Suprapubic skin (tissue), 4 donors: ENCODE data around the gene GMEB2. TPM values are rescaled to one million over a fixed set of nuclear protein-coding genes. Genes with fewer than 3 reads are reported as not detected.

Source experiments
- DNase-seq, 2 donors: peaks; one replicate each; pipeline ENCODE4 v3.0.0-alpha.2; 2019; ENCODE audit warnings: low spot score in 2 of 2
- H3K27ac ChIP-seq: fragments of 200-600 bp; sonication (generic); one replicate; pipeline ENCODE4 v1.5.1; 2019
- H3K27me3 ChIP-seq: fragments of 200-600 bp; sonication (generic); one replicate; pipeline ENCODE4 v1.5.1; 2019
- H3K36me3 ChIP-seq: fragments of 200-600 bp; sonication (generic); one replicate; pipeline ENCODE4 v1.5.1; 2019
- H3K4me1 ChIP-seq: fragments of 200-600 bp; sonication (generic); one replicate; pipeline ENCODE4 v1.5.1; 2019
- H3K4me3 ChIP-seq: fragments of 200-600 bp; sonication (generic); one replicate; pipeline ENCODE4 v1.5.1; 2019; ENCODE audit warnings: mild to moderate bottlenecking
- H3K9me3 ChIP-seq: fragments of 200-600 bp; sonication (generic); one replicate; pipeline ENCODE4 v1.5.1; 2019
- CTCF ChIP-seq, 2 donors: fragments of 200-600 bp in 1 of 2; fragments of 450-650 bp in 1 of 2; sonication (generic) in 1 of 2; IDR thresholded peaks; one replicate each; pipeline ENCODE4 v1.5.1; 2016 to 2019; ENCODE audit warnings: antibody characterized with exemption in 2 of 2, mild to moderate bottlenecking in 1 of 2, moderate library complexity in 1 of 2
- EP300 ChIP-seq: sonication (generic); formaldehyde crosslinking; IDR thresholded peaks from one replicate; pipeline ENCODE4 v1.6.1; 2017; ENCODE audit warnings: antibody characterized with exemption
- POLR2A ChIP-seq, 2 donors: fragments of 450-650 bp; IDR thresholded peaks; one replicate each; pipeline ENCODE4 v1.6.1; 2017; ENCODE audit warnings: antibody characterized with exemption in 2 of 2, mild to moderate bottlenecking in 2 of 2, moderate library complexity in 2 of 2
- POLR2AphosphoS5 ChIP-seq, 3 donors: sonication (generic); formaldehyde crosslinking; IDR thresholded peaks; one replicate each; pipeline ENCODE4 v1.6.1; 2017; ENCODE audit warnings: antibody characterized with exemption in 3 of 3
- WGBS: methylation state at CpG from one replicate; pipeline ENCODE4 v1.1.5; 2018; 5-methylcytosine and 5-hydroxymethylcytosine counted together
- total RNA-seq, 4 donors: library from RNA; depleted of rRNA; stranded (reverse); fragments of >200 nt; gene quantifications; one replicate each; pipeline ENCODE4 v1.1.0, GENCODE V29; 2016

The GMEB2 gene
- total RNA-seq, 4 donors from 2014 or later, result 15.5 to 18.5 (median 16.4) TPM

DNA sequence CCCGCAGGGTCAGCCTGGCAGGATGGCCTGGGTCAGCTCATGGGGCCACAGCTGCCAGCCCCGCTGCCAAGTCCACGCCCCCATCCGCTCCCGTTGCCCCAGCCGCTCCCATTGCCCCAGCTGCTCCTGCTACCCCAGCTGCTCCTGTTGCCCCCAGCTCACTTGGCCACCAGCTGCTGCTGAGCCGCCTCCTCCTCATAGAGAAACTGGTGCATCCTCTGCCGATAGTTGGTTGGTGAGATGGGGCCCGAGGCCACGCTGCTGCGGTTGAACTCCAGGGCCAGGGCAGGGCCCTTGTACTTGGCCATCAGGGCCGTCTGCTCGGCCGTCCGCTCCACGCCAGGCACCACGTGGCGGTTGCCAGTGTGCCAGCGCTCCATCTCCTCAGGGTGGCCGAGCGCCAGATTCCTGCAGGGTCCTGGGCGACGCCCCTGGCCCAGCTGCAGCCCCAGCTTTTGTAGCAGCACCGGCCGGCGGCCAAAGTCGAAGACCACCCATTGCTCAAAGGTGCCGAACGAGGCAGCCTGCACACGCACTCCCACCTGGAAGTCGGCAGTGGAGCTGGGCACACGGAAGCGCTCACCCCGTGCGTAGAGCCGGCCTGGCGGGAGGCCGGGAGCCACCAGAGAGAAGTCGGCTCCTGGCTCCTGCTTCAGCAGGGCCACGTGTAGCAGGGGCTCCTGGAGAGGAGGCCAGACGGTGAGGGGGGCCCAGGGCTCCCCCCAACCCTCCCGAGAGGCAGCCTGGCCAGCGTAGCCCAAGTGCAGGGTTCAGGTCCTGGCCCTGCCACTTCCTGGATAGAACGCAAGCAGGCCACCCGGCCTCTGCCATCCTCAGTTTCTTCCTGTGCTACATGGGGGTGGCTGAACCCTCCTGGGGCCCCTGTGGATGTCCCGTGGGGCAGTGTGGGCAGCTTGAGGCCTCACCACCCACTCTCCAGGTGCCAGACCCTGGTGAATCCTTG is 57.6 kb downstream of the GMEB2 start:
- 79% methylated on average over 12 of the region's 46 CpGs for WGBS
- peaks cover 24% of the 10 kb centered on the region for H3K36me3 ChIP-seq
- H3K27ac ChIP-seq, result no peak overlapping the region
- H3K9me3 ChIP-seq, result no peaks in the 10 kb centered on the region
- no peaks in the 10 kb centered on the region for H3K27me3 ChIP-seq
- peaks cover 16% of the 10 kb centered on the region for H3K4me1 ChIP-seq
- no peak for DNase-seq
- no peak overlapping the region for H3K4me3 ChIP-seq
- no peak for TF ChIP-seq POLR2A (IDR thresholded peaks at IDR 0.05)
- no peak for TF ChIP-seq EP300
- no peak for TF ChIP-seq POLR2AphosphoS5 (IDR thresholded peaks at IDR 0.05)
- TF ChIP-seq CTCF (IDR thresholded peaks at IDR 0.05), result no peak

DNA sequence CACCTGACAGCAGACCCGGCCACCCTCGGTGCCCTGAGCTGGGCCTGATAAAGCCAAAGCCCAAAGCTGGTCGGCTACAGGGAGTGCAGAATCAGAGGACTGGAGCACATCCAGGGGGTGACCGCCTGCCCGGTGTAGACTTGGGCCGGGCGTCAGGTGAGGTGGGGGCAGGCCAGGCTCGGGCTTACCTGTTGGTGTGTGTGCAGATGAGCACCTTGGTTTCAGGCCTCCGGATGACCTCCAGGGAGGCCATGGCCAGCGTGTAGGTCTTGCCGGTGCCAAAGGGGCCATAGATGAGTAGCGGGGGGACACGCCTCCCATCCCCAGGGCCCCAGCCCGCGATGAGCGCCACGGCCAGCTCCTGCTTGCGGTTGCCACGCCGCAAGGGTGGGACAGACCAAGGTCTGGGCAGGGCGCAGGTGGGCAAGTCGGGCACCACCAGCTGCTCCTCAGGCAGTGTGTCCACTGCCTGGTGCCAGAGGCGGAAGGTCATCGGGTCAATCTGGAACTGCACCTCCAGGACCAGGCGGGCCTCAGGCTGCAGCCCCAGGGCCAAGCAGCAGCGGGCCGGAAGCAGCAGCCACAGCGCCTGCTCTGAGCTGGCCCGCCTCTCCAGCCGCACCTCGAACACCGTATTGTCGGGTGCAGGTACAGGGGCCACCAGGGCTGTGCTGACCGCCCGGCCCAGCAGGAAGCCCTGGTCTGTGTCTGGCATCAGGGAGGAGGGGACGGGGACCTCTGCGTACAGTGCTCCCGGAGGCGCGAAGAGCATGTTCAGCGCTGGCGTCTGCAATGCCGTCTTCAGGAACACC is 58.5 kb downstream of the GMEB2 start:
- H3K27ac ChIP-seq, result no peak overlapping the region
- no peaks in the 10 kb centered on the region for H3K27me3 ChIP-seq
- DNase-seq, result no peak
- TF ChIP-seq EP300 (no peak), POLR2A (IDR thresholded peaks at IDR 0.05) (no peak), POLR2AphosphoS5 (IDR thresholded peaks at IDR 0.05) (no peak), CTCF (IDR thresholded peaks at IDR 0.05) (no peak)
- H3K9me3 ChIP-seq, result no peaks in the 10 kb centered on the region
- WGBS, result 87% methylated on average over 9 of the region's 43 CpGs
- H3K4me1 ChIP-seq, result peaks cover 10% of the 10 kb centered on the region
- peak overlapping the region; percentile 7 for H3K4me3 ChIP-seq
- H3K36me3 ChIP-seq, result peaks cover 33% of the 10 kb centered on the region

GRCh38 chr20:63567386-63568169 is 59.3 kb downstream of the GMEB2 start:
- Histone ChIP-seq H3K27ac (no peak overlapping the region), H3K27me3 (no peaks in the 10 kb centered on the region), H3K4me1 (peaks cover 3% of the 10 kb centered on the region), H3K9me3 (no peaks in the 10 kb centered on the region), H3K4me3 (no peak overlapping the region), H3K36me3 (peaks cover 41% of the 10 kb centered on the region)
- no peak for DNase-seq
- no peak for TF ChIP-seq POLR2AphosphoS5 (IDR thresholded peaks at IDR 0.05)
- TF ChIP-seq CTCF (IDR thresholded peaks at IDR 0.05), result no peak
- no peak for TF ChIP-seq POLR2A (IDR thresholded peaks at IDR 0.05)
- no peak for TF ChIP-seq EP300
- WGBS, result 85% methylated on average over 29 of the region's 37 CpGs

GRCh38 chr20:63567136-63567385 is 59.8 kb downstream of the GMEB2 start:
- no peaks in the 10 kb centered on the region for H3K27me3 ChIP-seq
- H3K4me3 ChIP-seq, result no peak overlapping the region
- no peak for DNase-seq
- TF ChIP-seq EP300 (no peak), POLR2AphosphoS5 (IDR thresholded peaks at IDR 0.05) (no peak), POLR2A (IDR thresholded peaks at IDR 0.05) (no peak), CTCF (IDR thresholded peaks at IDR 0.05) (no peak)
- H3K4me1 ChIP-seq, result peaks cover 3% of the 10 kb centered on the region
- 89% methylated on average over 19 of the region's 22 CpGs for WGBS
- no peak overlapping the region for H3K27ac ChIP-seq
- H3K36me3 ChIP-seq, result peaks cover 46% of the 10 kb centered on the region
- H3K9me3 ChIP-seq, result no peaks in the 10 kb centered on the region
